KOPT-K1 (cell line): ENCODE data around the gene GLRX3.

Experiments used
- H3K27ac ChIP-seq: fragments of 200-600 bp; sonication (generic); 2 replicates; pipeline ENCODE4 v1.5.1; 2016; ENCODE audit warnings: antibody characterized with exemption, mild to moderate bottlenecking, low read depth, low read length; ENCODE audit not compliant: poor library complexity, severe bottlenecking
- H3K36me3 ChIP-seq: fragments of 200-600 bp; sonication (generic); 2 replicates; pipeline ENCODE4 v1.5.1; 2017; ENCODE audit warnings: antibody characterized with exemption, mild to moderate bottlenecking, low read length, moderate library complexity; ENCODE audit not compliant: insufficient read depth
- H3K9me3 ChIP-seq: fragments of 200-600 bp; sonication (generic); 2 replicates; pipeline ENCODE4 v1.5.1; 2017; ENCODE audit warnings: antibody characterized with exemption, low read length, mild to moderate bottlenecking; ENCODE audit not compliant: insufficient read depth, poor library complexity, severe bottlenecking

Gene GLRX3

GRCh38 chr10:130127364-130128061 lies 8.7 kb upstream of the GLRX3 start:
- no peaks in the 10 kb centered on the region for H3K36me3 ChIP-seq
- H3K9me3 ChIP-seq, result no peaks in the 10 kb centered on the region
- no peak overlapping the region for H3K27ac ChIP-seq

DNA sequence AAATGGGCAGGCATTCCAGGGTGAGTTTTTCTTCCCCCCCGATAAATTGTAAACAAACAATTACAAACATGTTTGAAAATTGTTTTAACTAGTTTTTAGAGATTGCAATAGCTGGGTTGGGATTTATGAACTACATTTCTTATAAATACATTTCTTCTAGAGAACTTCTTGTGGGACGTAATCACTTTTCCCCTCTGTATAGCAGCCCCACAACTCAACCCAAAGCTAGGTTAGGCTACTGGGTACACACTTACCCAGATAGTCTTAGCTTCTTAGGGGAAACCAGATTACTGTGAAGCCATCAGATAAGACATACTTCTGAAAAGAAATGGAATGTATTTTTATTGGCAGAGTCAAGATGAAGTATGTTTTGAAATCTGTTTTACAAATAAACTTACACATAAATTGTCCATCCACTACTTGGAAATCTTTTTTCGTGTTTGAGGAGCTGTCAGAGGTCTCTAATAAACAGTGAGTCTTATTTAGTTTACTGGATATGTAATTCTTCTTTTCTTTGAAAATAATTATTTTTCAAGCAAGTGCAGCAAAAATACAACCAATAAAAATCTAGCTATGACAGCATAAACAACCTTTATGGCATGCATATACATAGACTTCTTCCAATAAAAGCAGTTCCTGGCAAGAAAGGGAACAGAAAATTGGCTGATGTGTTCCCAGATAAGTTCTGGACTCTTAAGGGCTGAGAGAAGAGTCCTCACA lies 8.0 kb upstream of the GLRX3 start:
- H3K36me3 ChIP-seq, result no peaks in the 10 kb centered on the region
- H3K9me3 ChIP-seq, result no peaks in the 10 kb centered on the region
- H3K27ac ChIP-seq, result no peak overlapping the region

DNA sequence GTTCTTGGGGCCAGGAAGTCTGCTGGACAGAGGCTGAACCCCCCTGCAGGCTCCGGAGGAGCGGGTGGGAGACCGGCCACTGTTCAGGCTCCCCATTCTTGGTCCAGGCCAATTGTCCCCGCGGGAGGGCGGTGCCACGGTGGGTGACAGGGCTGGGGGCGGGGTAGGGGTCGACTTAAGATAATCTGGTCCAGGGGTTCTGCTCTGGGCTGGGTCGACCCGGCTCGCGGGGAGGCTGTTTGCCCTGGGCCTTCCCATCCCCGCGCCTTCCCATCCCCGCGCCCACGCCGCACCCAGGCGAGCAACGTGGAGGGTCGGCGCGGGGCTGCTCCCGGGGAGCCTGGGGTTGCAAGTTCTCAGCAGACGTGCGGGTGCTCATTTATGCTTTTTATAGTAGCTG lies 7.3 kb upstream of the GLRX3 start:
- H3K27ac ChIP-seq, result no peak overlapping the region
- H3K36me3 ChIP-seq, result no peaks in the 10 kb centered on the region
- H3K9me3 ChIP-seq, result no peaks in the 10 kb centered on the region

DNA sequence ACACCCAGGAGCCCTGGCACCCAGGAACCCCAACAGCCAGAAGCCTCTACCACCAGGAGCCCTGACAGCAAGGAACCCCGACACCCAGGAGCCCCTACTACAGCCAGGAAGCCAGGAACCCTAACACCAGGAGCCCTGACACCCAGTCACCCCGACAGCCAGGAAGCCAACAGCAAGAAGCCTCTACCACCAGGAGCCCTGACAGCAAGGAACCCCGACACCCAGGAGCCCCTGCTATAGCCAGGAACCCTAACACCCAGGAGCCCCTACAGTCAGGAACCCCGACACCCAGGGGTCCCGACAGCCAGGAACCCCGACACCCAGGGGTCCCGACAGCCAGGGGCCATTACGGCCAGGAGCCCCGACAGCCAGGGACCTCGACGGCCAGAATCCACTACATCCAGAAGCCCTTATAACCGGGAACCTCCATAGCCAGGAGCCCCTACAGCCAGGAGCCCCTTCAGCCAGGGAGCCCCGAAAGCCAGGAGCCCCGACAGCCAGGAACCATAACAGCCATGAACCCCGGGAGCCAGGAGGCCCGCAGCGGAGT lies 440 bp upstream of the GLRX3 start:
- no peaks in the 10 kb centered on the region for H3K9me3 ChIP-seq
- H3K27ac ChIP-seq, result peak overlapping the region; percentile 75
- peaks cover 14% of the 10 kb centered on the region for H3K36me3 ChIP-seq

GRCh38 chr10:130137090-130137448 lies 878 bp downstream of the GLRX3 start:
- Histone ChIP-seq H3K27ac (peak overlapping the region; percentile 75), H3K36me3 (peaks cover 22% of the 10 kb centered on the region)

GRCh38 chr10:130137659-130138478 lies 1.7 kb downstream of the GLRX3 start:
- H3K27ac ChIP-seq, result peak overlapping the region; percentile 75
- H3K36me3 ChIP-seq, result peaks cover 30% of the 10 kb centered on the region
- H3K9me3 ChIP-seq, result no peaks in the 10 kb centered on the region

More at GRCh38 chr10:130137090-130137448, 878 bp downstream of the GLRX3 start:
- H3K9me3 ChIP-seq, result no peaks in the 10 kb centered on the region

DNA sequence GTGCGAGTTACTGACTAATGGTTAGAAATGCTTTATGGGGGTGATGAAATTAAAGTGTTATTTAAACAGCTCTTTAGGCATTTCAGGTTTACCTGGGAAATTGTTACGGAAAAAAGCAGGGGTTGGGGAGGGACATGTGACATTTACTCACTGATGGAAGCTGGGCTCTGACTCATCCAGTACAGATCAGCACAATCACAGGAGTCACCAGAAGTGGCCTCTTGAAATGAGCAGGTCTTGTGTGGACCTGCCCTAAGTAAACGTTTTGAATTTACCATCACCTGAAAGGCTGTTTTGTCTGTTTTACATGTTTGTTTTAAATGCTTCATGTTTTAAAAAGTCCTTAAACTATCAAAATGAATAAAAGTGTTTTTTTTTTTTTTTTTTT lies 2.3 kb downstream of the GLRX3 start:
- H3K36me3 ChIP-seq, result peaks cover 36% of the 10 kb centered on the region
- H3K27ac ChIP-seq, result no peak overlapping the region
- H3K9me3 ChIP-seq, result no peaks in the 10 kb centered on the region

GRCh38 chr10:130140425-130140824 lies 4.2 kb downstream of the GLRX3 start:
- Histone ChIP-seq H3K27ac (no peak overlapping the region), H3K36me3 (peaks cover 38% of the 10 kb centered on the region), H3K9me3 (no peaks in the 10 kb centered on the region)

DNA sequence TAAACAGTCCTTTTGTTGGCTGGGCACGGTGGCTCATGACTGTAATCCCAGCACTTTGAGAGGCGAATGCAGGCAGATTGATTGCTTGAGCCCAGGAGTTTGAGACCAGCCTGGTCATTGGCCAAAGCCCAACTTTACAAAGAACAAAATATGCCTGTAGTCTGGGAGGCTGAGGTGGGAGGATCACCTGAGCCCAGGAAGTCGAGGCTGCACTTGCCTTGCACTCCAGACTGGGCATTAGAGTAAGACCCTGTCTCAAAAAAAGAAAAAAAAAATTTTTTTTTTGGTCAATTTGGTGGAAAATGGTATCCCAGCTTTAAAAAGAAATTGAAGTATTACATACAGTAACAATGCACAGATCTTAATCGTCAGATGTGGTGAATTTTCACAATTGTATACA lies 4.8 kb downstream of the GLRX3 start:
- H3K27ac ChIP-seq, result no peak overlapping the region
- H3K36me3 ChIP-seq, result peaks cover 43% of the 10 kb centered on the region
- H3K9me3 ChIP-seq, result no peaks in the 10 kb centered on the region

DNA sequence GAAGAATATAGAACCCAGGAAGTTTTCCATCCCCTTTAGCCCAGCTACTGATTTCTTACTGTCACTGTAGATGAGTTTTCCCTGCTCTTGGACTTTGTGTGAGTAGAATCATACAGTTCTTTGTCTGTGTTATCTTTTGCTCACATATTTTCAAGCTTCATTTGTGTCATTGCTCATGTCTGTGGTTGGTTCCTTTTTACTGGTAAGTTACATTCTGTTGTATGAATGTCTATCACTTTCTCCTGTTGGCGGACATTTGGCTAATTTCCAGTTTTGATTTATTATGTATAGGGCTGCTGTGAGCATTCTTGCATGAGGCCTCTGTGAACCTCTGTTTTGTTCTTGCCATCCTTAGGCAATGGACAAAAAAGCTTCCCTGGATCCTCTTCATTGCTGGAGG lies 5.3 kb downstream of the GLRX3 start:
- Histone ChIP-seq H3K36me3 (peaks cover 47% of the 10 kb centered on the region), H3K9me3 (no peaks in the 10 kb centered on the region), H3K27ac (no peak overlapping the region)

DNA sequence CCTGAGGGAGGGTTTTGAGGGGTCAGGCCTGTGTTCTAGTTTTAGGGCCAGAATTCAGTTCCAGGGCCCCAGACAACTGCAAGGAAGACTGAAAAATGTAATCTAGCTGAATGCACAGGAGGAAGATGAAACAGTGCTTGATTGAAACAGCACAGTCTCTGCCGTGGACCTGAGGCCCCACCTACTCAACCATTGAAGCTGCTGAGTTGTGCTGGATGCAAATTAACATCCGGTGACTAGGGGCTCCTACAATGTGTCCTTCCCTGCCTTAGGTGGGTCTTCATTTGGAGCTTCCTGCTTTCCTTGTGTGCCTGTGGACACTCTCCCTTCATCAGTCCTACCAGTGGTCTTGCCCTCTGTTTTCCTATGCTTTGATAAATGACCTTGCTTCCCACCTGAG lies 5.7 kb downstream of the GLRX3 start:
- peaks cover 51% of the 10 kb centered on the region for H3K36me3 ChIP-seq

GRCh38 chr10:130146042-130146441 lies 9.9 kb downstream of the GLRX3 start:
- no peaks in the 10 kb centered on the region for H3K9me3 ChIP-seq
- no peak overlapping the region for H3K27ac ChIP-seq
- H3K36me3 ChIP-seq, result peaks cover 74% of the 10 kb centered on the region

More for the DNA sequence above, 5.7 kb downstream of the GLRX3 start:
- Histone ChIP-seq H3K27ac (no peak overlapping the region), H3K9me3 (no peaks in the 10 kb centered on the region)

DNA sequence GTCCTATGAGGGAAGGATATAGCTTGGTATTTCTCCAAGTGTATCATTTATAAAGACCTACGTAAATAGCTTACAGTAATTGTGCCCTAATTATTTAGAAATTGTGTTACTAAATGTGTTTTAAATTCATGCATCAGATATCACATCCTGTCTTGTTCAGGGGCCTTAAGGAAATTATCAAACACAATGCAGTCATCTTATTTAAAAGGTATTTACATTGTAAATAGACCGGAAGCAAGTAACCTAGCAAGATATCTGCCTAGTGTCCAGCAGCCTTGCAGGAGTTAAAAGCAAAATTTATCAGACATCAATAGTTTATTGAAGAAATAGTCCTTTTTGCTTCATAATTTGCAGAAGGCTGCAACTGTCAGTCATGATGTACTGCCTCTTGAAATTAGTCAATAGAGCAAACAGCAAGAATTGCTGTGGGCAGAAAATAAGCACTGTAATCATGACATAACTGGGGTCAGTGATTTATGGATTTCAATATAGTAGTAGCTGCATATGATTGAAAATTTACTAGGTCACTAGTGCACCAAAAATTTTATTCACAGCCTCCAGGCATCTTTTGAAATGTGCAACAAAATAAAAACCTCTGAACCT lies 23.1 kb downstream of the GLRX3 start:
- Histone ChIP-seq H3K27ac (no peak overlapping the region), H3K36me3 (peaks cover 58% of the 10 kb centered on the region), H3K9me3 (no peaks in the 10 kb centered on the region)

- no peak overlapping the region for H3K27ac ChIP-seq
- H3K9me3 ChIP-seq, result no peaks in the 10 kb centered on the region
- H3K36me3 ChIP-seq, result peaks cover 63% of the 10 kb centered on the region
These were observed 24.6 kb downstream of the GLRX3 start for GRCh38 chr10:130160775-130161174.

GRCh38 chr10:130161331-130161730 lies 25.1 kb downstream of the GLRX3 start:
- Histone ChIP-seq H3K36me3 (peaks cover 68% of the 10 kb centered on the region), H3K27ac (no peak overlapping the region), H3K9me3 (no peaks in the 10 kb centered on the region)
